K562 (cell line): ENCODE measurements around the gene FTH1. TPM values are rescaled to one million over a fixed set of nuclear protein-coding genes. Genes with fewer than 3 reads are reported as not detected.

Source experiments
- CBFA2T2 ChIP-seq: fragments of 450-650 bp; conservative IDR thresholded peaks from 2 replicates; pipeline ENCODE4 v1.6.1; 2017; ENCODE audit warnings: mild to moderate bottlenecking
- DMBX1 ChIP-seq: fragments of 250-450 bp; sonication (Bioruptor Pico); IDR thresholded peaks from 2 replicates; pipeline ENCODE4 v1.8.0; 2022; ENCODE audit warnings: inconsistent platforms, mild to moderate bottlenecking, moderate library complexity, borderline replicate concordance
- FOXJ3 ChIP-seq: sonication (generic); formaldehyde crosslinking; IDR thresholded peaks from 2 replicates; pipeline ENCODE4 v1.4.0; 2020; ENCODE audit warnings: mild to moderate bottlenecking, missing genetic modification reagents
- JUNB ChIP-seq: fragments of 450-650 bp; formaldehyde crosslinking; conservative IDR thresholded peaks from 2 replicates; pipeline ENCODE4 v1.4.0; 2020; ENCODE audit warnings: mild to moderate bottlenecking
- NR1H2 ChIP-seq: sonication (generic); formaldehyde crosslinking; IDR thresholded peaks from 2 replicates; pipeline ENCODE4 v1.4.0; 2020; ENCODE audit warnings: mild to moderate bottlenecking, missing genetic modification reagents
- POLR2AphosphoS2 ChIP-seq: IDR thresholded peaks from 2 replicates; pipeline ENCODE4 v1.6.1; 2012; ENCODE audit warnings: low read length, improper control_type of control experiment
- RUNX1 ChIP-seq: sonication (generic); IDR thresholded peaks from 2 replicates; pipeline ENCODE4 v1.6.1; 2016; ENCODE audit warnings: antibody characterized with exemption, low read depth
- USF1 ChIP-seq: sonication (generic); formaldehyde crosslinking; IDR thresholded peaks from 2 replicates; pipeline ENCODE4 v1.9.0; 2022; ENCODE audit warnings: mild to moderate bottlenecking, missing genetic modification reagents
- ZNF124 ChIP-seq: sonication (generic); formaldehyde crosslinking; IDR thresholded peaks from 2 replicates; pipeline ENCODE4 v1.8.1; 2022; ENCODE audit warnings: missing genetic modification reagents
- ZNF445 ChIP-seq: fragments of 250-450 bp; sonication (Bioruptor Pico); IDR thresholded peaks from 2 replicates; pipeline ENCODE4 v1.4.0; 2020; ENCODE audit warnings: low read depth, mild to moderate bottlenecking, moderate library complexity
- ZNF696 ChIP-seq: fragments of 250-450 bp; sonication (Bioruptor Pico); conservative IDR thresholded peaks from 2 replicates; pipeline ENCODE4 v1.4.0; 2020; ENCODE audit warnings: mild to moderate bottlenecking, moderate library complexity
- ZNF740 ChIP-seq, 3 experiments: fragments of 200-800 bp in 1 of 3; sonication (Bioruptor generic) in 1 of 3; sonication (generic) in 1 of 3; formaldehyde crosslinking in 1 of 3; IDR thresholded peaks; 2 replicates each; pipeline versions ENCODE4 v1.6.1 to v1.8.0; 2016 to 2022; ENCODE audit warnings: mild to moderate bottlenecking in 2 of 3, missing compliant biosample characterization in 2 of 3, missing genetic modification characterization in 2 of 3, missing genetic modification reagents in 1 of 3
- ZSCAN32 ChIP-seq: fragments of 450-650 bp; formaldehyde crosslinking; IDR thresholded peaks from 2 replicates; pipeline ENCODE4 v1.4.0; 2020; ENCODE audit warnings: mild to moderate bottlenecking, moderate library complexity
- polyA plus RNA-seq, 8 experiments: library from polyadenylated mRNA; depleted of rRNA in 4 of 8; stranded (reverse) in 5 of 8; unstranded in 3 of 8; fragments of >200 nt; fragmentation: Nextera tagmentation in 2 of 8; fragmentation: Illumina TruSeq in 1 of 8; extraction: Ambion mirVana in 2 of 8; extraction: Trizol in 1 of 8; gene quantifications; 2 replicates each; pipeline versions ENCODE4 v1.2.1 to v1.2.3, GENCODE V29; 2011 to 2014; ENCODE audit warnings: inconsistent platforms in 1 of 8, missing spikeins in 1 of 8
- total RNA-seq, 7 experiments: library from RNA; depleted of rRNA in 6 of 7; stranded (reverse); fragments of >200 nt in 6 of 7; fragmentation: Illumina TruSeq in 2 of 7; extraction: Trizol in 2 of 7; gene quantifications; 2 replicates each; pipeline versions ENCODE4 v1.2.1 to v1.2.3, GENCODE V29; 2011 to 2021; ENCODE audit warnings: low replicate concordance in 1 of 7
- TF ChIP-seq, protein P1 (sequence below): sonication (generic); formaldehyde crosslinking; IDR thresholded peaks from 2 replicates; pipeline ENCODE4 v1.8.1; 2023; ENCODE audit warnings: mild to moderate bottlenecking, missing genetic modification reagents
- TF ChIP-seq, protein P2 (sequence below): fragments of 450-650 bp; IDR thresholded peaks from 2 replicates; pipeline ENCODE4 v1.6.1; 2018; ENCODE audit not compliant: partially characterized antibody
- TF ChIP-seq, protein P3 (sequence below), 2 experiments: IDR thresholded peaks; 2 replicates each; pipeline ENCODE4 v1.6.1; 2011; ENCODE audit warnings: borderline replicate concordance in 1 of 2, control low read depth in 1 of 2, low read depth in 1 of 2, low read length in 1 of 2, mild to moderate bottlenecking in 1 of 2, mixed read lengths in 1 of 2, moderate library complexity in 1 of 2; ENCODE audit not compliant: insufficient read depth in 1 of 2, insufficient read length in 1 of 2, poor library complexity in 1 of 2, severe bottlenecking in 1 of 2; ENCODE audit errors: extremely low read depth in 1 of 2

FTH1 gene
- total and polyA plus RNA-seq, 9 of the 15 experiments (the other 6 are each of a cell fraction or from before 2014, with no cell fraction given) = 370 to 3,146 (median 802) TPM

- TF ChIP-seq ZNF740 (CRISPR knock-in tag; IDR thresholded peaks at IDR 0.05) (no peak), ZNF740 (tag; IDR thresholded peaks at IDR 0.05) (no peak), ZNF696 (CRISPR knock-in tag) (no peak), ZNF445 (no peak), FOXJ3 (CRISPR knock-in tag) (no peak), DMBX1 (CRISPR knock-in tag) (peak; percentile 95), NR1H2 (no peak), ZNF124 (CRISPR knock-in tag) (no peak), USF1 (CRISPR knock-in tag) (no peak), POLR2AphosphoS2 (peak; percentile 70; the same call in 1 of the 2 replicates), RUNX1 (no peak), CBFA2T2 (no peak), ZSCAN32 (CRISPR knock-in tag) (peak; percentile 93), JUNB (CRISPR knock-in tag) (no peak)
- TF ChIP-seq, protein P1, sequence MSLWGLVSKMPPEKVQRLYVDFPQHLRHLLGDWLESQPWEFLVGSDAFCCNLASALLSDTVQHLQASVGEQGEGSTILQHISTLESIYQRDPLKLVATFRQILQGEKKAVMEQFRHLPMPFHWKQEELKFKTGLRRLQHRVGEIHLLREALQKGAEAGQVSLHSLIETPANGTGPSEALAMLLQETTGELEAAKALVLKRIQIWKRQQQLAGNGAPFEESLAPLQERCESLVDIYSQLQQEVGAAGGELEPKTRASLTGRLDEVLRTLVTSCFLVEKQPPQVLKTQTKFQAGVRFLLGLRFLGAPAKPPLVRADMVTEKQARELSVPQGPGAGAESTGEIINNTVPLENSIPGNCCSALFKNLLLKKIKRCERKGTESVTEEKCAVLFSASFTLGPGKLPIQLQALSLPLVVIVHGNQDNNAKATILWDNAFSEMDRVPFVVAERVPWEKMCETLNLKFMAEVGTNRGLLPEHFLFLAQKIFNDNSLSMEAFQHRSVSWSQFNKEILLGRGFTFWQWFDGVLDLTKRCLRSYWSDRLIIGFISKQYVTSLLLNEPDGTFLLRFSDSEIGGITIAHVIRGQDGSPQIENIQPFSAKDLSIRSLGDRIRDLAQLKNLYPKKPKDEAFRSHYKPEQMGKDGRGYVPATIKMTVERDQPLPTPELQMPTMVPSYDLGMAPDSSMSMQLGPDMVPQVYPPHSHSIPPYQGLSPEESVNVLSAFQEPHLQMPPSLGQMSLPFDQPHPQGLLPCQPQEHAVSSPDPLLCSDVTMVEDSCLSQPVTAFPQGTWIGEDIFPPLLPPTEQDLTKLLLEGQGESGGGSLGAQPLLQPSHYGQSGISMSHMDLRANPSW = no peak
- TF ChIP-seq, protein P2, sequence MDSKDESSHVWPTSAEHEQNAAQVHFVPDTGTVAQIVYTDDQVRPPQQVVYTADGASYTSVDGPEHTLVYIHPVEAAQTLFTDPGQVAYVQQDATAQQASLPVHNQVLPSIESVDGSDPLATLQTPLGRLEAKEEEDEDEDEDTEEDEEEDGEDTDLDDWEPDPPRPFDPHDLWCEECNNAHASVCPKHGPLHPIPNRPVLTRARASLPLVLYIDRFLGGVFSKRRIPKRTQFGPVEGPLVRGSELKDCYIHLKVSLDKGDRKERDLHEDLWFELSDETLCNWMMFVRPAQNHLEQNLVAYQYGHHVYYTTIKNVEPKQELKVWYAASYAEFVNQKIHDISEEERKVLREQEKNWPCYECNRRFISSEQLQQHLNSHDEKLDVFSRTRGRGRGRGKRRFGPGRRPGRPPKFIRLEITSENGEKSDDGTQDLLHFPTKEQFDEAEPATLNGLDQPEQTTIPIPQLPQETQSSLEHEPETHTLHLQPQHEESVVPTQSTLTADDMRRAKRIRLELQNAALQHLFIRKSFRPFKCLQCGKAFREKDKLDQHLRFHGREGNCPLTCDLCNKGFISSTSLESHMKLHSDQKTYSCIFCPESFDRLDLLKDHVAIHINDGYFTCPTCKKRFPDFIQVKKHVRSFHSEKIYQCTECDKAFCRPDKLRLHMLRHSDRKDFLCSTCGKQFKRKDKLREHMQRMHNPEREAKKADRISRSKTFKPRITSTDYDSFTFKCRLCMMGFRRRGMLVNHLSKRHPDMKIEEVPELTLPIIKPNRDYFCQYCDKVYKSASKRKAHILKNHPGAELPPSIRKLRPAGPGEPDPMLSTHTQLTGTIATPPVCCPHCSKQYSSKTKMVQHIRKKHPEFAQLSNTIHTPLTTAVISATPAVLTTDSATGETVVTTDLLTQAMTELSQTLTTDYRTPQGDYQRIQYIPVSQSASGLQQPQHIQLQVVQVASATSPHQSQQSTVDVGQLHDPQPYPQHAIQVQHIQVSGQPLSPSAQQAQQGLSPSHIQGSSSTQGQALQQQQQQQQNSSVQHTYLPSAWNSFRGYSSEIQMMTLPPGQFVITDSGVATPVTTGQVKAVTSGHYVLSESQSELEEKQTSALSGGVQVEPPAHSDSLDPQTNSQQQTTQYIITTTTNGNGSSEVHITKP = no peak
- TF ChIP-seq, protein P3, sequence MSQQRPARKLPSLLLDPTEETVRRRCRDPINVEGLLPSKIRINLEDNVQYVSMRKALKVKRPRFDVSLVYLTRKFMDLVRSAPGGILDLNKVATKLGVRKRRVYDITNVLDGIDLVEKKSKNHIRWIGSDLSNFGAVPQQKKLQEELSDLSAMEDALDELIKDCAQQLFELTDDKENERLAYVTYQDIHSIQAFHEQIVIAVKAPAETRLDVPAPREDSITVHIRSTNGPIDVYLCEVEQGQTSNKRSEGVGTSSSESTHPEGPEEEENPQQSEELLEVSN (IDR thresholded peaks at IDR 0.05; ENCODE audit: borderline replicate concordance in 1 of 2, extremely low read depth in 1 of 2, insufficient read depth in 1 of 2, insufficient read length in 1 of 2, low read depth in 1 of 2, low read length in 1 of 2, poor library complexity in 1 of 2, severe bottlenecking in 1 of 2) = no peak
These were observed 18.0 kb downstream of the FTH1 start (continued) for GRCh38 chr11:61949169-61950034.
